ENCODE measurements around the gene ACOT6.
A peak's percentile ranks its signal among the peaks of the same experiment; 100 is the strongest.
"Not testable (repeated sequence)": the region's sequence is repeated elsewhere in the genome, so short reads cannot be mapped to it uniquely, and the experiment has no call there.

The ACOT6 gene

GRCh38 chr14:73612339-73613045 is at the start of gene ACOT6:
Gene ACOT6 (plus strand): TSS chr14:73612517. CDS start chr14:73612572, 55 bp downstream.
- DNase-seq, result peak; percentile 8 to 69

DNA sequence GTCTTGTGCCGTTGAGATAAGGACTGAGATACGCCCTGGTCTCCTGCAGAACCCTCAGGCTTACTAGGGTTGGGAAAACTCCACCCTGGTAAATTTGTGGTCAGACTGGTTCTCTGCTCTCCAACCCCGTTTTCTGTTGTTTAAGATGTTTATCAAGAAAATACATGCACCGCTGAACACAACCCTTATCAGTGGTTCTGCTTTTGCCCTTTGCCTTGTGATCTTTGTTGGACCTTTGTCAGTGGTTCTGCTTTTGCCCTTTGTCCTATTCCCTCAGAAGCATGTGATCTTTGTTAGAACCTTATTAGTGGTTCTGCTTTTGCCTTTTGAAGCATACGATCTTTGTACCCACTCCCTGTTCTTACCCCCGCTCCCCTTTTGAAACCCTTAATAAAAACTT is 49.6 kb upstream of the ACOT6 start:
- not testable (repeated sequence) for DNase-seq

GRCh38 chr14:73566431-73566830 is 45.9 kb upstream of the ACOT6 start:
- not testable (repeated sequence) for DNase-seq

- not testable (repeated sequence) for DNase-seq
These were observed 45.4 kb upstream of the ACOT6 start for GRCh38 chr14:73566935-73567334.

GRCh38 chr14:73567358-73567757 is 45.0 kb upstream of the ACOT6 start:
- DNase-seq, result no peak

DNA sequence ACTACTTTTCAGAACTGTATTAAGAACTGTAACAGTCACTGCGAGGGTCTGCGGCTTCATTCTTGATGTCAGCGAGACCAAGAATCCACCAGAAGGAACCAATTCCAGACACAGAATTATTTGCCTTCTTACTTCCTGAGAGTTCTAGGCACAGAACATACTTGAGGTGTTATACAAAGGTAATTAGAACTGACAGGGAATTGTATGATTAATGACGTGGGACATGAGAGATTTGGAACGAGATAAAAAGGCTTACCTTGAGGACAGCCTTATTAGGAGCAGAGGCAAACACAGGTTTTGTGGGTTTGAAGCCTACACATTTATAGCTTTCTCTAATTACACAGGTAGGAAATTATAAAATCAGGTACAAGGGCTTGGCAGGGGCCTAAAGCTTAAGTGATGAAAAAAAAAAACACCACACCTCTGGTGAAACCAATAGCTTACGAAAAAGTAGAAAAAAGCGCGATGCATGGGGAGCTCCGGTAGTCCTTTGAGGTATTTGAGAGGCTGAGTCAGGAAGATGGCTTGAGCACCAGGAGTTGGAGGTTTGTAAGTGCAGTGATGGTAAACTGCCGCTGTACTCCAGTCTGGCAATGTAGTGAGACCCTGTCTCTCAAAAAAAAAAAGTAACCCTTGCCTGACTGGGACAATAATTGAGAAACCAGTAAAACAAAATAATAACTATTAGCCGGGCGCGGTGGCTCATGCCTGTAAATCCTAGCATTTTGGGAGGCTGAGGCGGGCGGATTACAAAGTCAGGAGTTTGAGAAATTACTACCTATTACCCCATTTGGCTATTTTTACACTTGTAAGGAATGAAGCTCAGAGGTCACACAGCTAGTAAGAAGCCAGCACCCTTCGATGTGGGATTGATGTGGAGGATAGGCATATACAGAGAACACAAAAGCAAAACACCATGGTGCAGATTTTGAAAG is 44.1 kb upstream of the ACOT6 start:
- peak in 1 of 2 experiments; percentile 14 for DNase-seq

GRCh38 chr14:73568886-73569184 is 43.5 kb upstream of the ACOT6 start:
- DNase-seq, result not testable (repeated sequence)

- DNase-seq, result peak; percentile 76 to 85
These were observed 42.9 kb upstream of the ACOT6 start, which contains the start of gene ACOT2 for GRCh38 chr14:73569185-73569958. Gene ACOT2 (plus strand): TSS chr14:73569213. CDS start chr14:73569241, 28 bp downstream.

- peak; percentile 16 to 40 for DNase-seq
These were observed 41.4 kb upstream of the ACOT6 start for GRCh38 chr14:73570913-73571312.

DNA sequence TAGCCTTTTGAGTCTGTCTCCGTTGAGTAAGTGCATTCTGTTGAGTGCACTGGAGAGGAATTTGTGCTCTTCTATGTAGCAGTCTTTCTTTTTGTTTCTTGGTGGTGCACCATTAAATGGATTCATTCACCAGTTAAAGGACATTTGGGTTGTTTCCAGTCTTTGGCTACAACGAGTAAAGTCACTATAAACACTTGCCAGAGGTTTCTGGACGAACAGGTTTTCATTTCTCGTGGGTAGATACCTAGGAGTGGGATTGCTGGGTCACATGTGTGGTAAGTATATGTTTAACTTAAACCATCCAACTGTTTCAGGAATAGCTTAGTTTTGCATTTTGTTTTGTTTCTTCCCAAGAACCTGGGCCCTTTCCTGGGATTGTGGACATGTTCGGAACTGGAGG is 39.3 kb upstream of the ACOT6 start:
- DNase-seq, result not testable (repeated sequence)

- not testable (repeated sequence) for DNase-seq
These were observed 38.6 kb upstream of the ACOT6 start for GRCh38 chr14:73573740-73574139.

GRCh38 chr14:73574251-73574650 is 38.1 kb upstream of the ACOT6 start:
- DNase-seq, result not testable (repeated sequence)

DNA sequence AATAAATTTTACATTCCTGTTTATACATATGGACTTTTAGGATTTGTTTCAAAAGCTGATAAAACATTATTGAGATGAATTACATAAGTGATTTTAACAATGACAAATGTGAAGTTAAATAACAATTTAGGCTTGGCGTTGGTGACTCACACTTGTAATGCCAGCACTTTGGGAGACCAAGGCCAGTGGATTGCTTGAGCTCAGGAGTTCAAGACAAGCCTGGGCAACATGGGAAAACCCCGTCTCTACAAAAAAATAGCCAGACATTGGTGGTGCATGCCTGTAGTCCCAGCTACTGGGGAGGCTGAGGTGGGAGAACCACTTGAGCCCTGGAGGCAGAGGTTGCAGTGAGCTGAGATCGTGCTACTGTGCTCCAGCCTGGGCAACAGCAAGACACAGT is 35.9 kb upstream of the ACOT6 start:
- no peak for DNase-seq

GRCh38 chr14:73577214-73577613 is 35.1 kb upstream of the ACOT6 start:
- not testable (repeated sequence) for DNase-seq

DNA sequence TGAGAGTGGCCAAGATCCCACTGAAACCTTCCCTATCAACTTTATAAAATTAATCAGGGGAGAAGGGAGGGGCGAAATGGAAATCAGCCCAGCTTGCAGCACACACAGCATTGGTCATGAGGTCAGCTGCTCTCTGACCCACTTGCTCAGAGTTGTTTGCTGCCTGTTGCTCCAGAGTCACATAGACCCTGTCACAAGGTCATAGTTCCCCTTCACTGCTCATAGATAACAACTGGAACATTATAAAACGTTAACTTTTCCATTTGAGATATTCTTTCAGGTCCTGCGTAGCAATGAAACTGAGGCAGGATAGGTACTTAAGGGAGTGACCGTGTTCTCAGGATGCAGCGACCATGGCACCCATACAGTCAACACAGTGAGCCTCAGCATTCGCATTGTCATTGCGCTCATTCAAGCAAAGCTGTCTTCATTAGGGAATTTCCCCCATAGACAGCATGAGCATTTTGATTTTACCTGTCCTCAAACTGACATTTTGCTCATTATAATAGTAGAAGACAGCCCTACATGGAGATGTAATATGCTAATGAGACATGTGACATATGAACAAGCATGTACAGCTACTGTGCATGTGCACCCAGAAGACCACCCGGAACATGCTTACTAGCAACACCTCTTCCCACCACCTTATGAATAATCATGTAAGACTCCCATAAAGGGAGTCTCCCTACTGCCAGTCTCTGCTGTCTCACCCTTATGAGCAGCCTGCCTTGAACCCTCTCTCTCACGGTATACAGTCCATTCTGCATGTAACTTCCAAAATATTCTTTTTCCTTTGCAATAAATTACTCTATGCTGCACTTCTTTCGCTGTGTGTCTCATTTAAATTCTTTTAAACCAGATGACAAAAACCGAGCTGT is 30.0 kb upstream of the ACOT6 start:
- not testable (repeated sequence) for DNase-seq

DNA sequence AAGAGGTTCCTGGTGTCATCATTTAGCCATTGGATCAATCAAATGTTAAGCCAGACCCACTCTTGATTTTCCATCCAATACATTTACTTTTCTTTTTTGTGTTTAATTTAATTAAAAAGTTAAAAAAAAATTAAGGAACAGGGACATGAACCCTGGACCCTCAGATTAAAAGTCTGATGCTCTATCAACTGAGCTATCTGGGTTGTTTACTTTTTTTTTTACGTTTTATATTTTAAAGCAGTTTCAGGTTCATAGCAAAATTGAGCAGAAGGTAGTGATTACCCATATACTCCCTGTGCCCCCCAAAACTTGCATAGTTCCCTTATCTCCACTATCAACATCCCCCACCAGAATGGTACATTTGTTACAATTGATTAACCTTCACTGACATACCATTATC is 23.6 kb upstream of the ACOT6 start:
- no peak for DNase-seq

GRCh38 chr14:73589116-73589515 is 23.2 kb upstream of the ACOT6 start:
- DNase-seq, result no peak

GRCh38 chr14:73590673-73591004 is 21.7 kb upstream of the ACOT6 start:
- DNase-seq, result not testable (repeated sequence)

GRCh38 chr14:73591690-73592449 is 20.4 kb upstream of the ACOT6 start, which contains the start of gene ACOT4:
Gene ACOT4 (plus strand): TSS chr14:73591873. CDS start chr14:73591960, 87 bp downstream.
- DNase-seq, result no peak

DNA sequence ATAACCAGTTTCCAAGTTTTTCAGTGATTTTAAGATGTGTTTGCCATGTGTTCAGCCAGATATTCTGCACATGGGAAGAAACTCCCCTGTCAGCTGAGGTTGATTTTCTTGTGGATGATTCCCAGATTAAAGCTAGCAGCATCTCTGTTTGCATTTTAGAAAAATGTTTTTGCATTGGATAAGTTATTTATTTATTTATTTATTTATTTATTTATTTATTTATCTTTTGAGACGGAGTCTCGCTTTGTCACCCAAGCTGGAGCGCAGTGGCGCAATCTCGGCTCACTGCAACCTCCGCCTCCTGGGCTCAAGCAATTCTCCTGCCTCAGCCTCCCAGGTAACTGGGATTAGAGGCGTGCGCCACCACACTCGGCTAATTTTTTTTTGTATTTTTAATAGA is 17.8 kb upstream of the ACOT6 start:
- no peak for DNase-seq

DNA sequence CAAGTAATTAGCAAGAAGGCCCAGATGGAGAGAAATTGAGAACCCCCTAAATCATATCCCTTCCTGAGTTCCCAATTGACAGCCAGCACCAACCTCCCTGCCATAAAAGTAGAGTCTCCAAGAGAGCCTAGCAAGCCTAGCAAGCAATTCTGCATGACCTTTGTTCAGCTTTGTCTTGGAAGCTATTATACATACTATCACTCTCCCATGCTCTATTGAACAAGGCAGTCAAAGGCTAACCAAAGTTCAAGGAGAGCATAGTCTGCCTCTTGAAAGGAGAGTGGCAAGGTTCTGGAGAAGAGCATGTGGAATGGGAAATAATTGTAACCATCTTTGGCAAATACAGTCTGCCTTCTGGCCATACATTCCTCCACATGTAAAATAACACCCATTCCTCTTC is 12.8 kb upstream of the ACOT6 start:
- DNase-seq, result no peak

Measured in NCI-H446 (cell line).